GM12864 (cell line): ENCODE data around the gene TCAF1.
"Not testable (repeated sequence)": the region's sequence is repeated elsewhere in the genome, so short reads cannot be mapped to it uniquely, and the experiment has no call there.

Experiments
- DNase-seq: peaks from one replicate; pipeline ENCODE4 v3.0.0-alpha.2; 2011; ENCODE audit warnings: low read depth
- H3K4me3 ChIP-seq: 2 replicates; pipeline ENCODE4 v1.5.1; 2011; ENCODE audit warnings: mild to moderate bottlenecking, low read depth, low read length, control low read depth

Gene TCAF1

GRCh38 chr7:143821392-143822277 is 80.3 kb downstream of the TCAF1 start:
- not testable (repeated sequence) for H3K4me3 ChIP-seq, DNase-seq

GRCh38 chr7:143817873-143818272 is 84.1 kb downstream of the TCAF1 start:
- not testable (repeated sequence) for H3K4me3 ChIP-seq

GRCh38 chr7:143816471-143817133 is 85.4 kb downstream of the TCAF1 start:
- DNase-seq = not testable (repeated sequence)

More at GRCh38 chr7:143817873-143818272, 84.1 kb downstream of the TCAF1 start:
- not testable (repeated sequence) for DNase-seq

GRCh38 chr7:143810639-143811038 is 91.3 kb downstream of the TCAF1 start:
- H3K4me3 ChIP-seq, DNase-seq: not testable (repeated sequence)

More at GRCh38 chr7:143816471-143817133, 85.4 kb downstream of the TCAF1 start:
- not testable (repeated sequence) for H3K4me3 ChIP-seq

GRCh38 chr7:143806664-143807071 is 95.3 kb downstream of the TCAF1 start:
- H3K4me3 ChIP-seq, DNase-seq: not testable (repeated sequence)
